GM12878 (cell line): ENCODE results near the gene C1orf50. TPM values are rescaled to one million over a fixed set of nuclear protein-coding genes. Genes with fewer than 3 reads are reported as not detected.

Source experiments
- ATAC-seq: fragments of 200-7000 bp; cut with Tn5 transposase; 3 replicates; pipeline ENCODE4 v1.9.1; 2020; ENCODE audit warnings: mild to moderate bottlenecking, moderate library complexity
- BruUV-seq: library from RNA; stranded (reverse); fragments of 400-500 nt; replicated peaks from 2 replicates; lab custom pipeline; 2021; lab: Mats Ljungman, UMichigan
- CTCF ChIA-PET: fragments of 300-600 bp; sonication (Branson Sonifier 250); formaldehyde crosslinking; extraction: SDS; loops from one replicate; lab custom pipeline; 2021; ENCODE audit warnings: inconsistent platforms; lab: Yijun Ruan, JAX
- POLR2A ChIA-PET: fragments of 350-600 bp; formaldehyde crosslinking; extraction: SDS; loops from one replicate; lab custom pipeline; 2021; ENCODE audit warnings: inconsistent platforms; lab: Charles Lee
- RAD21 ChIA-PET: fragments of 300-600 bp; sonication (Branson Sonifier 250); formaldehyde crosslinking; loops from one replicate; lab custom pipeline; 2023; ENCODE audit warnings: antibody characterized with exemption; ENCODE audit not compliant: unreplicated experiment; lab: Charles Lee
- SMC1A ChIA-PET: fragments of 300-600 bp; sonication (Branson Sonifier 250); formaldehyde crosslinking; loops from one replicate; lab custom pipeline; 2023; ENCODE audit not compliant: unreplicated experiment, uncharacterized antibody; lab: Charles Lee
- DNase-seq: peaks from one replicate; pipeline ENCODE4 v3.0.0-alpha.2; 2011; ENCODE audit warnings: low read depth, low spot score
- FAIRE-seq: peaks from 3 replicates; lab custom pipeline; 2011; peaks lifted over from hg19 to GRCh38; lab: Jason Lieb, UNC
- H2AFZ ChIP-seq: 2 replicates; pipeline ENCODE4 v1.6.0; 2011; ENCODE audit warnings: low read depth, low read length, control low read depth; ENCODE audit not compliant: control insufficient read depth
- H3K27ac ChIP-seq: 2 replicates; pipeline ENCODE4 v1.5.1; 2011; ENCODE audit warnings: control low read depth; ENCODE audit not compliant: control insufficient read depth, insufficient read depth
- H3K27me3 ChIP-seq, 2 experiments: replicated peaks in 1 of 2; 2 replicates each; pipeline versions ENCODE4 v1.6.0 to v1.6.1; 2011; ENCODE audit warnings: low read length in 1 of 2; ENCODE audit not compliant: control insufficient read depth in 2 of 2, insufficient read depth in 2 of 2
- H3K36me3 ChIP-seq, 2 experiments: 2 replicates each; pipeline ENCODE4 v1.5.1; 2011; ENCODE audit warnings: low read length in 1 of 2; ENCODE audit not compliant: control insufficient read depth in 2 of 2, insufficient read depth in 2 of 2
- H3K4me1 ChIP-seq: 2 replicates; pipeline ENCODE4 v1.6.1; 2011; ENCODE audit warnings: mild to moderate bottlenecking, low read length, moderate library complexity, mixed read lengths; ENCODE audit not compliant: control insufficient read depth, insufficient read depth
- H3K4me2 ChIP-seq: 2 replicates; pipeline ENCODE4 v1.6.0; 2011; ENCODE audit warnings: control low read depth; ENCODE audit not compliant: control insufficient read depth, insufficient read depth
- H3K4me3 ChIP-seq: fragments of 200-600 bp; sonication (generic); 2 replicates; pipeline ENCODE4 v1.5.1; 2016
- H3K79me2 ChIP-seq: 2 replicates; pipeline ENCODE4 v1.6.0; 2011; ENCODE audit warnings: low read length; ENCODE audit not compliant: control insufficient read depth, insufficient read depth
- H3K9ac ChIP-seq: 2 replicates; pipeline ENCODE4 v1.8.0; 2011; ENCODE audit warnings: low read length, control low read depth, mixed read lengths; ENCODE audit not compliant: control insufficient read depth, insufficient read depth
- H3K9me3 ChIP-seq: replicated peaks from 3 replicates; pipeline ENCODE4 v1.5.1; 2011; ENCODE audit warnings: mild to moderate bottlenecking, low read length; ENCODE audit not compliant: control insufficient read depth, insufficient read depth
- H4K20me1 ChIP-seq: 2 replicates; pipeline ENCODE4 v1.6.0; 2011; ENCODE audit not compliant: control insufficient read depth, insufficient read depth
- ASH2L ChIP-seq: fragments of 300-600, 200-600 bp; sonication (generic); IDR thresholded peaks from 2 replicates; pipeline ENCODE4 v1.6.1; 2017; ENCODE audit warnings: low read depth, mild to moderate bottlenecking, borderline replicate concordance
- BRCA1 ChIP-seq: IDR thresholded peaks from 2 replicates; pipeline ENCODE4 v1.6.1; 2011; ENCODE audit warnings: low read depth, low read length, improper control_type of control experiment
- CREB1 ChIP-seq: IDR thresholded peaks from 2 replicates; pipeline ENCODE4 v1.6.1; 2012; ENCODE audit warnings: low read depth, mild to moderate bottlenecking, inconsistent platforms
- DPF2 ChIP-seq: fragments of 450-650 bp; IDR thresholded peaks from 2 replicates; pipeline ENCODE4 v1.6.1; 2017; ENCODE audit warnings: mild to moderate bottlenecking
- FOXM1 ChIP-seq: IDR thresholded peaks from 2 replicates; pipeline ENCODE4 v1.6.1; 2012; ENCODE audit warnings: low read depth, mild to moderate bottlenecking, inconsistent platforms, low read length, moderate library complexity
- NR2F1 ChIP-seq: fragments of 450-650 bp; conservative IDR thresholded peaks from 2 replicates; pipeline ENCODE4 v1.6.1; 2017; ENCODE audit warnings: mild to moderate bottlenecking
- POU2F2 ChIP-seq: IDR thresholded peaks from 3 replicates; pipeline ENCODE4 v1.6.1; 2011; ENCODE audit warnings: low read depth, mild to moderate bottlenecking, low read length, borderline replicate concordance
- SIX5 ChIP-seq: IDR thresholded peaks from 2 replicates; pipeline ENCODE4 v1.6.1; 2011; ENCODE audit warnings: mild to moderate bottlenecking, low read depth, low read length, moderate library complexity; ENCODE audit not compliant: severe bottlenecking
- SREBF1 ChIP-seq: IDR thresholded peaks from 2 replicates; pipeline ENCODE4 v1.6.1; 2012; ENCODE audit warnings: mild to moderate bottlenecking, low read length
- ZNF384 ChIP-seq: IDR thresholded peaks from 2 replicates; pipeline ENCODE4 v1.6.1; 2012; ENCODE audit warnings: low read depth, mild to moderate bottlenecking, low read length, improper control_type of control experiment, borderline replicate concordance
- WGBS: methylation state at CpG from one replicate; pipeline ENCODE4 v1.1.6; 2016; ENCODE audit warnings: low lambda C conversion rate; ENCODE audit not compliant: insufficient replicate concordance, insufficient coverage; ENCODE audit errors: missing lambda C conversion rate; 5-methylcytosine and 5-hydroxymethylcytosine counted together
- in situ Hi-C: fragments of 300-500 bp; cut with MboI; formaldehyde crosslinking; loops from 9 replicates; pipeline ENCODE4 v1.14.3; 2018; ENCODE audit warnings: mixed read lengths
- intact Hi-C: fragments of 100-400 bp; cut with micrococcal nuclease; formaldehyde crosslinking; loops from one replicate; pipeline ENCODE4 v1.14.2; 2022; ENCODE audit not compliant: unreplicated experiment
- polyA plus RNA-seq, 11 experiments: library from polyadenylated mRNA; depleted of rRNA in 4 of 11; unstranded in 6 of 11; stranded (reverse) in 5 of 11; fragments of >200 nt; fragmentation: Nextera tagmentation in 4 of 11; fragmentation: Illumina TruSeq in 1 of 11; extraction: Ambion mirVana in 4 of 11; extraction: Trizol in 1 of 11; gene quantifications; 1 replicate in 1 of 11; 2 replicates in 10 of 11; pipeline versions ENCODE4 v1.2.1 to v1.2.3, GENCODE V29; 2011 to 2016; ENCODE audit warnings: inconsistent platforms in 2 of 11, missing spikeins in 2 of 11, low read depth in 1 of 11
- total RNA-seq, 4 experiments: library from RNA; depleted of rRNA in 3 of 4; stranded (reverse); fragments of >200 nt in 3 of 4; fragmentation: Illumina TruSeq in 1 of 4; extraction: Trizol in 1 of 4; gene quantifications; 2 replicates each; pipeline versions ENCODE4 v1.2.1 to v1.2.3, GENCODE V29; 2013 to 2021

C1orf50 gene
- total and polyA plus RNA-seq, 10 of the 15 experiments (the other 5 are each of a cell fraction or from before 2014, with no cell fraction given): 1.2 to 10.7 (median 6.7) TPM

GRCh38 chr1:42737986-42738677 is 28.9 kb upstream of the C1orf50 start:
- intact Hi-C loops (no loop called here), in situ Hi-C loops (loop anchor here (10.0 kb wide), 1 partner anchor 143 kb away; no protein-coding TSS in a partner anchor)
- ATAC-seq: no peak
- H4K20me1 ChIP-seq: no peaks in the 10 kb centered on the region
- 48% methylated on average over 16 of the region's 21 CpGs for WGBS
- TF ChIP-seq SREBF1 (no peak), ASH2L (no peak), POU2F2 (no peak), FOXM1 (no peak), SIX5 (no peak), NR2F1 (no peak), BRCA1 (no peak), ZNF384 (no peak), DPF2 (no peak), CREB1 (no peak)
- H3K4me2 ChIP-seq: no peak overlapping the region
- peaks cover 11% of the 10 kb centered on the region for H3K4me1 ChIP-seq
- no peak overlapping the region for H3K27ac ChIP-seq
- H3K27me3 ChIP-seq: no peaks in the 10 kb centered on the region
- no peak overlapping the region for H2AFZ ChIP-seq
- H3K36me3 ChIP-seq: no peaks in the 10 kb centered on the region
- ChIA-PET CTCF (interaction anchor here (0.9 kb wide), 1 partner anchor 58 kb away, joined by 5 read pairs; no protein-coding TSS in a partner anchor), RAD21 (no interaction called here), SMC1A (no interaction called here), POLR2A (no interaction called here)
- DNase-seq: no peak
- no peaks in the 10 kb centered on the region for H3K79me2 ChIP-seq
- H3K9me3 ChIP-seq: no peaks in the 10 kb centered on the region
- H3K9ac ChIP-seq: no peak overlapping the region
- no TSS peak for BruUV-seq
- FAIRE-seq: no peak
- H3K4me3 ChIP-seq: no peak overlapping the region
